Transverse colon (tissue), 4 donors: Measurements from ENCODE around the gene FBXO44.

ENCODE experiments used
- CTCF ChIP-seq, 5 experiments: fragments of 200-600 bp in 3 of 5; fragments of 450-650 bp in 2 of 5; sonication (generic) in 3 of 5; IDR thresholded peaks; 1 replicate in 2 of 5; 2 replicates in 3 of 5; pipeline ENCODE4 v1.5.1; 2016 to 2017; ENCODE audit warnings: antibody characterized with exemption in 5 of 5, inconsistent platforms in 3 of 5, mild to moderate bottlenecking in 2 of 5, moderate library complexity in 1 of 5
- EP300 ChIP-seq: sonication (generic); formaldehyde crosslinking; IDR thresholded peaks from one replicate; pipeline ENCODE4 v1.6.1; 2017; ENCODE audit warnings: antibody characterized with exemption, low read depth
- POLR2A ChIP-seq: fragments of 450-650 bp; IDR thresholded peaks from one replicate; pipeline ENCODE4 v1.6.1; 2016; ENCODE audit warnings: antibody characterized with exemption, mild to moderate bottlenecking, moderate library complexity
- POLR2AphosphoS5 ChIP-seq, 3 donors: sonication (generic); formaldehyde crosslinking; IDR thresholded peaks; one replicate each; pipeline ENCODE4 v1.6.1; 2016; ENCODE audit warnings: antibody characterized with exemption in 3 of 3

- TF ChIP-seq POLR2A: no peak
- TF ChIP-seq CTCF (IDR thresholded peaks at IDR 0.05): no peak
- no peak for TF ChIP-seq EP300
- no peak for TF ChIP-seq POLR2AphosphoS5 (IDR thresholded peaks at IDR 0.05)
Measured at GRCh38 chr1:11668516-11668915, 13.8 kb downstream of the FBXO44 start.
